Upper lobe of left lung (tissue), 6 donors: Measurements from ENCODE around the gene PIAS2. TPM values are rescaled to one million over a fixed set of nuclear protein-coding genes. Genes with fewer than 3 reads are reported as not detected.

ENCODE experiments used
- ATAC-seq, 2 donors: fragments of 200-7000 bp; cut with Tn5 transposase; one replicate each; pipeline ENCODE4 v1.9.1; 2022; ENCODE audit warnings: mild to moderate bottlenecking in 2 of 2, moderate library complexity in 2 of 2; ENCODE audit not compliant: low FRiP score in 2 of 2
- DNase-seq, 2 donors: peaks; one replicate each; pipeline ENCODE4 v3.0.0-alpha.2; 2019 to 2020
- H3K27ac ChIP-seq, 4 donors: fragments of 200-600 bp; sonication (generic); one replicate each; pipeline ENCODE4 v1.5.1; 2016 to 2019
- H3K27me3 ChIP-seq, 4 donors: fragments of 200-600 bp; sonication (generic); one replicate each; pipeline ENCODE4 v1.5.1; 2017 to 2019
- H3K36me3 ChIP-seq, 4 donors: fragments of 200-600 bp; sonication (generic); one replicate each; pipeline ENCODE4 v1.5.1; 2016 to 2019
- H3K4me1 ChIP-seq, 4 donors: fragments of 200-600 bp; sonication (generic); one replicate each; pipeline ENCODE4 v1.5.1; 2018 to 2019
- H3K4me3 ChIP-seq, 4 donors: fragments of 200-600 bp; sonication (generic); one replicate each; pipeline ENCODE4 v1.5.1; 2017 to 2019; ENCODE audit warnings: mild to moderate bottlenecking in 2 of 4, moderate library complexity in 1 of 4
- H3K9me3 ChIP-seq, 4 donors: fragments of 200-600 bp; sonication (generic); one replicate each; pipeline ENCODE4 v1.5.1; 2018 to 2019
- CTCF ChIP-seq, 6 experiments: fragments of 450-650 bp in 4 of 6; fragments of 200-600 bp in 2 of 6; sonication (generic) in 2 of 6; IDR thresholded peaks; one replicate each; pipeline ENCODE4 v1.5.1; 2016 to 2019; ENCODE audit warnings: antibody characterized with exemption in 6 of 6
- EP300 ChIP-seq, 4 donors: sonication (generic); formaldehyde crosslinking; IDR thresholded peaks; one replicate each; pipeline ENCODE4 v1.5.1; 2017; ENCODE audit warnings: antibody characterized with exemption in 4 of 4, control low read depth in 2 of 4
- POLR2A ChIP-seq, 4 donors: fragments of 450-650 bp; IDR thresholded peaks; one replicate each; pipeline ENCODE4 v1.5.1; 2016 to 2017; ENCODE audit warnings: antibody characterized with exemption in 4 of 4, mild to moderate bottlenecking in 2 of 4
- POLR2AphosphoS5 ChIP-seq, 2 donors: sonication (generic); formaldehyde crosslinking; IDR thresholded peaks; one replicate each; pipeline ENCODE4 v1.5.1; 2017; ENCODE audit warnings: antibody characterized with exemption in 2 of 2
- whole genome bisulfite sequencing, 2 donors: methylation state at CpG; one replicate each; pipeline ENCODE4 v1.1.5; 2017 to 2018; 5-methylcytosine and 5-hydroxymethylcytosine counted together
- total RNA-seq, 6 donors: library from RNA; depleted of rRNA in 4 of 6; stranded (reverse); fragments of >200 nt in 4 of 6; gene quantifications; one replicate each; pipeline versions ENCODE4 v1.1.0 to v1.2.1, GENCODE V29; 2016 to 2021
- donor health status: DM: no; HTN: no; CAD: no; lungs with moderate emphysema.
- donor health status: DM: no; HTN: yes; CAD: no; lungs with severe emphysema.

PIAS2 gene
- total RNA-seq, 6 donors from 2014 or later: 18.4 to 33.5 (median 30.4) TPM

- TF ChIP-seq CTCF (IDR thresholded peaks at IDR 0.05) (no peak), POLR2A (IDR thresholded peaks at IDR 0.05) (no peak), EP300 (IDR thresholded peaks at IDR 0.05) (no peak), POLR2AphosphoS5 (IDR thresholded peaks at IDR 0.05) (no peak)
- Histone ChIP-seq H3K9me3 (no peaks in the 10 kb centered on the region), H3K36me3 (no peaks in the 10 kb centered on the region), H3K4me1 (peaks cover 9 to 24% (median 18%) of the 10 kb centered on the region in 4 donors), H3K4me3 (peak overlapping the region in 3 of 4 donors; percentile 81 to 90 (median 84)), H3K27ac (peak overlapping the region in 1 of 4 donors; percentile 90), H3K27me3 (no peaks in the 10 kb centered on the region)
- DNase-seq (no peak), ATAC-seq (no peak)
- 30 to 34% methylated on average over 12 of the region's 12 CpGs for WGBS, 2 donors
Measured at GRCh38 chr18:46915800-46916550, 1.3 kb downstream of the PIAS2 start.

- H3K4me3 ChIP-seq: no peak overlapping the region
- H3K27me3 ChIP-seq: no peaks in the 10 kb centered on the region
- no peaks in the 10 kb centered on the region for H3K9me3 ChIP-seq
- H3K36me3 ChIP-seq: no peaks in the 10 kb centered on the region
- ATAC-seq (no peak), DNase-seq (no peak)
- no peak overlapping the region for H3K27ac ChIP-seq
- TF ChIP-seq CTCF (IDR thresholded peaks at IDR 0.05) (no peak), POLR2AphosphoS5 (IDR thresholded peaks at IDR 0.05) (no peak), POLR2A (IDR thresholded peaks at IDR 0.05) (no peak)
- WGBS, 2 donors: 94 to 97% methylated on average over 3 of the region's 3 CpGs
- peaks cover 2 to 8% (median 4%) of the 10 kb centered on the region in 4 donors for H3K4me1 ChIP-seq
Measured at GRCh38 chr18:46910856-46911255, 6.5 kb downstream of the PIAS2 start.

- ATAC-seq: no peak
- Histone ChIP-seq H3K4me3 (no peak overlapping the region), H3K36me3 (no peaks in the 10 kb centered on the region), H3K27ac (no peak overlapping the region), H3K9me3 (no peaks in the 10 kb centered on the region), H3K27me3 (no peaks in the 10 kb centered on the region), H3K4me1 (no peaks in the 10 kb centered on the region)
- DNase-seq: no peak
- 98 to 100% methylated on average over 3 of the region's 3 CpGs for WGBS, 2 donors
- TF ChIP-seq CTCF (IDR thresholded peaks at IDR 0.05) (no peak), EP300 (IDR thresholded peaks at IDR 0.05) (no peak), POLR2AphosphoS5 (IDR thresholded peaks at IDR 0.05) (no peak), POLR2A (IDR thresholded peaks at IDR 0.05) (no peak)
Measured at GRCh38 chr18:46909497-46909896, 7.8 kb downstream of the PIAS2 start.

- H3K36me3 ChIP-seq: no peaks in the 10 kb centered on the region
- H3K4me1 ChIP-seq: no peaks in the 10 kb centered on the region
- ATAC-seq: no peak
- no peak overlapping the region for H3K27ac ChIP-seq
- DNase-seq: no peak
- 93 to 94% methylated on average over 3 of the region's 3 CpGs for WGBS, 2 donors
- no peaks in the 10 kb centered on the region for H3K9me3 ChIP-seq
- no peaks in the 10 kb centered on the region for H3K27me3 ChIP-seq
- no peak for TF ChIP-seq POLR2AphosphoS5 (IDR thresholded peaks at IDR 0.05)
- no peak for TF ChIP-seq EP300 (IDR thresholded peaks at IDR 0.05)
- no peak for TF ChIP-seq CTCF (IDR thresholded peaks at IDR 0.05)
- TF ChIP-seq POLR2A (IDR thresholded peaks at IDR 0.05): no peak
- H3K4me3 ChIP-seq: no peak overlapping the region
Measured at GRCh38 chr18:46903406-46903805, 13.9 kb downstream of the PIAS2 start.
